PFSK-1 (cell line): ENCODE data around the gene TRPM5.

Experiments used
- POLR2AphosphoS5 ChIP-seq: IDR thresholded peaks from 2 replicates; pipeline ENCODE4 v1.6.1; 2012; ENCODE audit warnings: low read depth, mild to moderate bottlenecking, control low read depth, low read length, moderate library complexity
- REST ChIP-seq, 2 experiments: IDR thresholded peaks; 2 replicates each; pipeline versions ENCODE4 v1.6.1 to v1.8.0; 2011 to 2012; ENCODE audit warnings: low read depth in 2 of 2, low read length in 2 of 2, control low read depth in 1 of 2, inconsistent platforms in 1 of 2, mild to moderate bottlenecking in 1 of 2, moderate library complexity in 1 of 2; ENCODE audit not compliant: insufficient read depth in 1 of 2
- SIN3A ChIP-seq: IDR thresholded peaks from 2 replicates; pipeline ENCODE4 v1.6.1; 2012; ENCODE audit warnings: mild to moderate bottlenecking, low read length, moderate library complexity, borderline replicate concordance; ENCODE audit not compliant: insufficient read depth
- TAF1 ChIP-seq: IDR thresholded peaks from 2 replicates; pipeline ENCODE4 v1.6.1; 2012; ENCODE audit warnings: low read length, control low read depth, borderline replicate concordance; ENCODE audit not compliant: insufficient read depth

GRCh38 chr11:2449548-2450320 is 5.4 kb upstream of the TRPM5 start:
- no peak for TF ChIP-seq TAF1
- no peak for TF ChIP-seq REST (IDR thresholded peaks at IDR 0.05; ENCODE audit: insufficient read depth in 1 of 2, low read depth in 2 of 2, low read length in 2 of 2)
- no peak for TF ChIP-seq POLR2AphosphoS5
- TF ChIP-seq SIN3A: no peak
